AG20443 (cell line): ENCODE data around the gene LGALS7.

Source experiments
- DNase-seq: peaks from one replicate; pipeline ENCODE4 v3.0.0; 2012; ENCODE audit warnings: low spot score, mixed read lengths

LGALS7 gene

DNA sequence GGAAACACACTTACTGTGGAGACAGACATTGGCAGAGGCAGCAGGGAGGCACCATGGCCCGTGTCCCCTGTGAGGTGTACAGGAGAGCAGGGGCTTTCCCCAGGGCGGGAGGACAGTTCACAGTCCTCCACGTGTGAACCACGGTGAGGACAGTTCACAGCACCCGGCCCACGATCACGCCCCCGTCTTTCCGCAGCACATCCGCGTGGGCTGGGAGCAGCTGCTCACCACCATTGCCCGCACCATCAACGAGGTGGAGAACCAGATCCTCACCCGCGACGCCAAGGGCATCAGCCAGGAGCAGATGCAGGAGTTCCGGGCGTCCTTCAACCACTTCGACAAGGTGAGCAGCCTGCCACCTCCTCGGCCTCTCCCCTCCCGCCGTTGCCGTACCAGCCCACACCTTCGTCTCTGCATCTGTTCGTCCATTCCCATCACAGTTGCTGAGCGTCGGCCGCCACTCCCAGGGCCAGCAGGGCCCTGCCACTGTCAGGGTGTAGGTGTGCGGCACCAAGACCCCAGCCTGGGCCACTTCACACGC is 46.5 kb downstream of the LGALS7 start:
- DNase-seq: no peak

DNA sequence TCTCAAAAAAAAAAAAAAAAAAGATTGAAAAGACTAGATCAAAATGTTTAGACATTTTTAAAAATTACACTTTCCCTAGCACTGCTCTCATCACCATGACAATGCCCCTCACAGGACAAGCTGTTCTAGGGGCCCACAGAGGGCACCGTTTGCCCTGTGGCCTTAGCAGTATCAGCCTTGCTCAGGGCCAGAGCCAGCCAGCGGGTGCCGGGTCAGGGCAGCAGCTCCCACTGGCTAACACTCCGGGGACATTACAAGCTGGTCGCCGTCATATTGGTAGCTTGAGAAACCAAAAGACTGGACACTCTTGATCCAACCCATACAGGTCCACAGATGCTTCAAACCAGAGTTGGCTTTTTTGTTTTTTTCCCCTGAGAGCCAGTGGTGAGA is 47.0 kb downstream of the LGALS7 start:
- DNase-seq: no peak

DNA sequence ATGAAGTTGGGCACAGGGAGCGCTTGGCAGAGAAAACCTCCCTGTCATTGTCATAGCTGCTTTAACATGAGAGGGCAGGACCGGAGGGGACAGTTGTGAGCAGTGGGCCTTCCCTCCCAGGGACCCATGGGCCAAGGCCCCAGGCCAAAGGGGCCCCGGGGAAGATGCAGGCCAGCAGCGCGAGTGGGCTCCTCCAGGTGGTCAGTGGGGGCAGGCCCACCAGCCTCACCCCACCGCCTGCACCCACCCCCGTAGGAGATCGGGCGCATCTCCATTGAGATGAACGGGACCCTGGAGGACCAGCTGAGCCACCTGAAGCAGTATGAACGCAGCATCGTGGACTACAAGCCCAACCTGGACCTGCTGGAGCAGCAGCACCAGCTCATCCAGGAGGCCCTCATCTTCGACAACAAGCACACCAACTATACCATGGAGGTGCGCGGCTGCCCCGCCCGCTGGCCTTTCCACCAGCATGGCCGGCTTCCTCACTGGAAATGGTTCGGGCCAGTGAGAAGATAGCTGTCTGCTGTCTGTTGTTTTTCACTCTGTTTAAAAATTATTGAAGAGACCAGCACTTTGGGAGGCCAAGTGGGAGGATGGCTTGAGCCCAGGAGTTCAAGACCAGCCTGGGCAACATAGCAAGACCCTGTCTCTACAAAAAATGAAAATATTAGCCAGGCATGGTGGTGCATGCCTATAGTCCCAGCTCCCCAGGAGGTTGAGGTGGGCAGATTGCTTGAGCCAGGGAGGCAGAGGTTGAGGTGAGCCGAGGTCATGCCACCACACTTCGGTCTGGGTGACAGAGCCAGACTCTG is 47.6 kb downstream of the LGALS7 start:
- no peak for DNase-seq

DNA sequence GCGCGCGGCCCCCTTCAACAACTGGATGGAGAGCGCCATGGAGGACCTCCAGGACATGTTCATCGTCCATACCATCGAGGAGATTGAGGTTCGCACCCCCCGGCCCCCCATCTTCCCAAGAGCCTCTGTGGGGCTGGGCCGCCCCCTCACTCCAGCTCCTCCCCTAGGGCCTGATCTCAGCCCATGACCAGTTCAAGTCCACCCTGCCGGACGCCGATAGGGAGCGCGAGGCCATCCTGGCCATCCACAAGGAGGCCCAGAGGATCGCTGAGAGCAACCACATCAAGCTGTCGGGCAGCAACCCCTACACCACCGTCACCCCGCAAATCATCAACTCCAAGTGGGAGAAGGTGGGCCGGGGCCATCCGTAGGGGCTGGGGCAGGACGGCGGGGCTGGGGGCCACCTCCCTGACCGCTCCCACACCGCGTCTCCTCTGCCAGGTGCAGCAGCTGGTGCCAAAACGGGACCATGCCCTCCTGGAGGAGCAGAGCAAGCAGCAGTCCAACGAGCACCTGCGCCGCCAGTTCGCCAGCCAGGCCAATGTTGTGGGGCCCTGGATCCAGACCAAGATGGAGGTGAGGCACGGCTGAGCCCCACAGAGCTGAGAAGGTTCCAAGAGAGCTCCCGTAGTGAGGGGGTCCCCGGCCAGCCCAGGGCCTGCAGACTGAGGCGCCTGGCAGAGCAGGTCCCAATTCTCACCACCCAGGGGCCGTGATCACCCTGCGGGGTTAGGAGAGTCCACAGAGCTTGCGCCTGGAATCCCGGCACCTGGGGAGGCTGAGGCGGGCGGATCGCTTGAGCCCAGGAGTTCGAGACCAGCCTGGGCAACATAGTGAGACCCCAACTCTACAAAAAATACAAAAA is 49.1 kb downstream of the LGALS7 start:
- DNase-seq: no peak

DNA sequence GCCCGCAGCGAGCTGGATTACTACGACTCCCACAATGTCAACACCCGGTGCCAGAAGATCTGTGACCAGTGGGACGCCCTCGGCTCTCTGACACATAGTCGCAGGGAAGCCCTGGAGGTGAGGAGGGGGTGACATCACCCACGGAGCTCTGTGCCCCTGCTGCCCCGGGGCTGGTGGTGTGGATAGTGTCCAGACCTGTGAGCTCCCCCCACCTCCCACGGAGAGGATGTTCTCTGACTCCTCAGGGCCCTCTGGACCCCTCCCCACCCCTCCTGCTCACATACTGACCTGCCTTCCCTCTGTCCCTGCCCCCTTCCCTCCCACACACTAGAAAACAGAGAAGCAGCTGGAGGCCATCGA is 49.7 kb downstream of the LGALS7 start:
- no peak for DNase-seq

DNA sequence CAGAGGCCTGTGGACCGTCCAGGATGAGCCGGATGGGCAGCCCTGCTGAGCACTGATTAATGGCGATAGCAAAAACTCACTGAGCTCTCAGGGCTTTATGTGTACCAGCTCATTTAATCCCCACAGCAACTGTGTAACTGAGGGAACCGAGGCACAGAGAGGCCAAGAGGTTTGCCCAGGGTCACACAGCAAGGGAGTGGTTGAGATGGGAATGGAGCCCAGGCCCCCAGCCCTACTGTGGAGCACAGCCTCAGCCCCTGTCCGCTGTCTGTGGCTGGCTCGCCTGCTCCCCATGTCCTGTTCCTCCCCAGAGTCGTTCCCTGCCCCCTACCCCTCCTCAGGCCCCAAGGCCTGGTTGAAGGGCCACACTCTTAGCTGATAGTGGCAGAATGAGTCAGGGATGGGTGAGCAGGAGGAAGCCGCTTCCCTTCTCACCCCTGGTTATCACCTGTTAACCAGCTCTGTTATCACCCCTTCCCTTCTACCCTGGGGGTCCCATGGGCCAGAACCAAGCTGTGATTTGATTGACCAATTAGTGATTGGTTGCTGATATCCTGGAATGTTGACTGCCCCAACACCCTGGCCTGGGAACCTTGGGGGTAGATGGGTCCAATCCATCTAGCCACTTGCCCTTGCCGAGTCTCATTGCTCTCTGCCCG is 50.2 kb downstream of the LGALS7 start:
- no peak for DNase-seq

DNA sequence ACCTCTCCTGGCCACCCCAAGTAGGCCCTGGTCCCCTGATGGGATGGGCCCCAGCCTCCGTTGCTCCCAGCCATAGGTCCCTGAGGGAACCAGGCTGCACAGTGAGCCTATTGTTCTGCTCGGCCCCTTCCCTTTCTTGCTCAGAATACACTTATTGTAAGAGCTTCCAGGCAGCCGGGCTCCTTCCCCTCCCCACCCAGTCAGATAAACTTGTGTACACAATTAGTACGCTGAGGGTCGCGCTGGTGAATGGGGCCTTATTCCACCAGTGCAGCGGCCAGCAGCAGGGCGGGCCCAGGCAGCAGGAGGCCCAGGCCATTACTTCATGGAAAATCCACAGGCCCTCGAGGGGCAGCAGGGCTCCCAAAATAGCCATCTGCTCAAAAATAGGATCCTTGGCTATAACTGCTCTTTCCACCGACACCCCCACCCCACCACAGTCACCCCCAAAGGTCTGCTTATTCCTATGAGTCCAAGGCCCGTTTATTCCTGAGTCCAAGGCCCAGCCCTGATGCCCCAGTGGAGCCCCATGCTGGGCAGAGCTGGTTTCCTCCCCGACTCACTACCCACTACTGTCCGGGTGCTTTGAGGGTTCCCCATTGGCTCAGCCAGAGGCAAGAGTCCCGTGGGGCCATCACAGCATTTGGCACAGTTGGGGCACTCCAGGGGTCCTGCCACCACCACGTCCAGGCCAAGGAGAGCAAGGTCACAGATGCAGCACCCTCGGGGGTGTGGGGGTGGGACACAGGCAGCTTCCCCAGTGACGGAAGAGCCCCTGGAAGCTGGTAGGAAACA is 51.1 kb downstream of the LGALS7 start:
- DNase-seq: no peak

DNA sequence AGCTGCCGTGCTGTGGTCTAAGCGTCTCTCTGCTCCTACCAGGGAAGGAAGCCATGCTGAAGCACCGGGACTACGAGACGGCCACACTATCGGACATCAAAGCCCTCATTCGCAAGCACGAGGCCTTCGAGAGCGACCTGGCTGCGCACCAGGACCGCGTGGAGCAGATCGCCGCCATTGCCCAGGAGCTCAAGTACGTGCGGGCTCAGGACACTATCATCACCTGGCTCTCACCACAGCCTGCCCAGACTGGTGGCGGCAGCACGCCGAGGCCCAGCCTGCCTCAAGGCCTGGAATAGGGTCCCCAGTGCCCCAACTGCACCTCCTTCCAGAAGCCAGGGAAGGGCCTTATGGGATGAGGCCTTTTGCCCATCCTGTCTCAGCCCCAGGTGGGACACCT is 51.8 kb downstream of the LGALS7 start:
- DNase-seq: no peak
